Measurements from ENCODE around the gene CDK14. TPM values are rescaled to one million over a fixed set of nuclear protein-coding genes. Genes with fewer than 3 reads are reported as not detected.

CDK14 gene
- total RNA-seq, 1 experiment from 2014 or later: 57.9 TPM

DNA sequence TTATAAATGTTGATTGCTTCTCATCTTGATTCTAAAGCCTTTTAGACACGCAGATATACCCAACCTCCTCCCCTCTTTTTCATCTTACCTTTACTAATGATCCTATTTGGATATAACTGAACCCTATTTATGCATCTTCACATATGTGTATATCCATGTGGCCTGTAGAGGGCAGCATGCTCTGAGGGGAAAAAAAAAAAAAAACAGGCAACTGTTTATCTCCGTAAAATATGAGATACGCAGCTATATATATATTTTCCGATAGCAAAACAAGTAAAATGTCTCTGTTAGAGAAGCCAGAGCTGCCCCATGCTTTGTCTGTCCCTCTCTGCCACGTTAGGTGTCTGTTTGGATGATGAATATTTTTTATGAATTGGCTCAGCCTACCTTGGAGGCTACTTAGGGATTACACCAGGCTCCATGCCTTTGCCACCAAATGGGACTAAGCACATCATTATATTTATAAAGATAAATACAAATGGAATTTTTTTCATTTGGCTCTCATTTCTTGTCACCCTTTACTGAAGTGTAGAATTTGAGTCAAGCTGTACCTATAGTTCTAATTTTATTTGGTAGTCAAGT is 493.4 kb downstream of the CDK14 start:
- ATAC-seq (peak; percentile 47), DNase-seq (ENCODE audit: low spot score) (no peak)
- no peak for TF ChIP-seq FOXJ3 (CRISPR knock-in tag; IDR thresholded peaks at IDR 0.05; ENCODE audit: borderline replicate concordance)
- TF ChIP-seq ZNF396 (CRISPR knock-in tag; IDR thresholded peaks at IDR 0.05; ENCODE audit: borderline replicate concordance): no peak
- TF ChIP-seq, protein P1, sequence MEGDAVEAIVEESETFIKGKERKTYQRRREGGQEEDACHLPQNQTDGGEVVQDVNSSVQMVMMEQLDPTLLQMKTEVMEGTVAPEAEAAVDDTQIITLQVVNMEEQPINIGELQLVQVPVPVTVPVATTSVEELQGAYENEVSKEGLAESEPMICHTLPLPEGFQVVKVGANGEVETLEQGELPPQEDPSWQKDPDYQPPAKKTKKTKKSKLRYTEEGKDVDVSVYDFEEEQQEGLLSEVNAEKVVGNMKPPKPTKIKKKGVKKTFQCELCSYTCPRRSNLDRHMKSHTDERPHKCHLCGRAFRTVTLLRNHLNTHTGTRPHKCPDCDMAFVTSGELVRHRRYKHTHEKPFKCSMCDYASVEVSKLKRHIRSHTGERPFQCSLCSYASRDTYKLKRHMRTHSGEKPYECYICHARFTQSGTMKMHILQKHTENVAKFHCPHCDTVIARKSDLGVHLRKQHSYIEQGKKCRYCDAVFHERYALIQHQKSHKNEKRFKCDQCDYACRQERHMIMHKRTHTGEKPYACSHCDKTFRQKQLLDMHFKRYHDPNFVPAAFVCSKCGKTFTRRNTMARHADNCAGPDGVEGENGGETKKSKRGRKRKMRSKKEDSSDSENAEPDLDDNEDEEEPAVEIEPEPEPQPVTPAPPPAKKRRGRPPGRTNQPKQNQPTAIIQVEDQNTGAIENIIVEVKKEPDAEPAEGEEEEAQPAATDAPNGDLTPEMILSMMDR (IDR thresholded peaks at IDR 0.05): peak; percentile 51; the same call in 1 of the 2 replicates
- TF ChIP-seq, protein P2, sequence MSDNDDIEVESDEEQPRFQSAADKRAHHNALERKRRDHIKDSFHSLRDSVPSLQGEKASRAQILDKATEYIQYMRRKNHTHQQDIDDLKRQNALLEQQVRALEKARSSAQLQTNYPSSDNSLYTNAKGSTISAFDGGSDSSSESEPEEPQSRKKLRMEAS (CRISPR knock-in tag; IDR thresholded peaks at IDR 0.05): no peak
- TF ChIP-seq CBFB (CRISPR knock-in tag; IDR thresholded peaks at IDR 0.05; ENCODE audit: low read depth): no peak
- H3K9me3 Mint-ChIP-seq: no peaks in the 10 kb centered on the region
- H3K36me3 Mint-ChIP-seq: no peaks in the 10 kb centered on the region
- ChIA-PET POLR2A (no interaction called here), CTCF (interaction anchor here (0.6 to 1.5 kb wide), 8 partner anchors 8 to 746 kb away, joined by 3 to 5 read pairs (median 3); no protein-coding TSS in a partner anchor)
- peaks cover 13% of the 10 kb centered on the region for H3K4me1 Mint-ChIP-seq
- H3K27ac Mint-ChIP-seq: no peak overlapping the region
- H3K27me3 Mint-ChIP-seq (ENCODE audit: low read depth): no peaks in the 10 kb centered on the region
- no peak overlapping the region for H3K4me3 Mint-ChIP-seq

DNA sequence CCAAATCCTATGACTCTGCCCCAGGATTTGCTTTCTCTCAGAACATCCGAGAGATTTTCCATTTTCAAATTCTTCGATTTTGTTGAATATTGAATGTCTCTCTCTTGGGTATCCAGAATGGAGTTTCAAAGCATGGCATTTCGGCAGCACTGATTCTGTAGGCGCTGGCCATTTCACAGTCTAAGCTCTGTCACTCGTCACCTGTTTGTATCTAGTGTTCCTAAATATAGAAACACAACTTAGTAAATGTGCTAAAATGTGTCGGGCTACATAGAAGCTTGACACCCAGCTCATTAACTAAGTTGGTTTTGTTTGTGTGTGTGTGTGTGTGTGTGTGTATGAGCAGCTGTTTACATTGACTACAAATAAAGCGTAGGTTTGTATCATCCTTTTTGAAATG is 494.6 kb downstream of the CDK14 start:
- H3K27ac Mint-ChIP-seq: no peak overlapping the region
- no peaks in the 10 kb centered on the region for H3K9me3 Mint-ChIP-seq
- no peaks in the 10 kb centered on the region for H3K36me3 Mint-ChIP-seq
- CTCF ChIA-PET: interaction anchor here (0.8 to 1.5 kb wide), 4 partner anchors 9 to 190 kb away, joined by 3 to 5 read pairs (median 4); no protein-coding TSS in a partner anchor
- no peaks in the 10 kb centered on the region for H3K27me3 Mint-ChIP-seq (ENCODE audit: low read depth)
- DNase-seq (ENCODE audit: low spot score) (no peak), ATAC-seq (no peak)
- H3K4me3 Mint-ChIP-seq: no peak overlapping the region
- no peak for TF ChIP-seq FOXK1 (CRISPR knock-in tag; IDR thresholded peaks at IDR 0.05)
- TF ChIP-seq, protein P3, sequence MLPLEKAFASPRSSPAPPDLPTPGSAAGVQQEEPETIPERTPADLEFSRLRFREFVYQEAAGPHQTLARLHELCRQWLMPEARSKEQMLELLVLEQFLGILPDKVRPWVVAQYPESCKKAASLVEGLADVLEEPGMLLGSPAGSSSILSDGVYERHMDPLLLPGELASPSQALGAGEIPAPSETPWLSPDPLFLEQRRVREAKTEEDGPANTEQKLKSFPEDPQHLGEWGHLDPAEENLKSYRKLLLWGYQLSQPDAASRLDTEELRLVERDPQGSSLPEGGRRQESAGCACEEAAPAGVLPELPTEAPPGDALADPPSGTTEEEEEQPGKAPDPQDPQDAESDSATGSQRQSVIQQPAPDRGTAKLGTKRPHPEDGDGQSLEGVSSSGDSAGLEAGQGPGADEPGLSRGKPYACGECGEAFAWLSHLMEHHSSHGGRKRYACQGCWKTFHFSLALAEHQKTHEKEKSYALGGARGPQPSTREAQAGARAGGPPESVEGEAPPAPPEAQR (CRISPR knock-in tag; IDR thresholded peaks at IDR 0.05): no peak
- TF ChIP-seq NR3C1 (CRISPR knock-in tag; conservative IDR thresholded peaks at IDR 0.05; ENCODE audit: low read depth): no peak
- no peak for TF ChIP-seq FOXJ3 (CRISPR knock-in tag; IDR thresholded peaks at IDR 0.05; ENCODE audit: borderline replicate concordance)
- no peak for TF ChIP-seq ZNF317 (CRISPR knock-in tag; IDR thresholded peaks at IDR 0.05; ENCODE audit: borderline replicate concordance, low read depth)
- TF ChIP-seq SMAD3 (CRISPR knock-in tag; IDR thresholded peaks at IDR 0.05; ENCODE audit: borderline replicate concordance): no peak
- TF ChIP-seq ZNF263 (CRISPR knock-in tag; IDR thresholded peaks at IDR 0.05; ENCODE audit: low read depth): no peak
- TF ChIP-seq, protein P4, sequence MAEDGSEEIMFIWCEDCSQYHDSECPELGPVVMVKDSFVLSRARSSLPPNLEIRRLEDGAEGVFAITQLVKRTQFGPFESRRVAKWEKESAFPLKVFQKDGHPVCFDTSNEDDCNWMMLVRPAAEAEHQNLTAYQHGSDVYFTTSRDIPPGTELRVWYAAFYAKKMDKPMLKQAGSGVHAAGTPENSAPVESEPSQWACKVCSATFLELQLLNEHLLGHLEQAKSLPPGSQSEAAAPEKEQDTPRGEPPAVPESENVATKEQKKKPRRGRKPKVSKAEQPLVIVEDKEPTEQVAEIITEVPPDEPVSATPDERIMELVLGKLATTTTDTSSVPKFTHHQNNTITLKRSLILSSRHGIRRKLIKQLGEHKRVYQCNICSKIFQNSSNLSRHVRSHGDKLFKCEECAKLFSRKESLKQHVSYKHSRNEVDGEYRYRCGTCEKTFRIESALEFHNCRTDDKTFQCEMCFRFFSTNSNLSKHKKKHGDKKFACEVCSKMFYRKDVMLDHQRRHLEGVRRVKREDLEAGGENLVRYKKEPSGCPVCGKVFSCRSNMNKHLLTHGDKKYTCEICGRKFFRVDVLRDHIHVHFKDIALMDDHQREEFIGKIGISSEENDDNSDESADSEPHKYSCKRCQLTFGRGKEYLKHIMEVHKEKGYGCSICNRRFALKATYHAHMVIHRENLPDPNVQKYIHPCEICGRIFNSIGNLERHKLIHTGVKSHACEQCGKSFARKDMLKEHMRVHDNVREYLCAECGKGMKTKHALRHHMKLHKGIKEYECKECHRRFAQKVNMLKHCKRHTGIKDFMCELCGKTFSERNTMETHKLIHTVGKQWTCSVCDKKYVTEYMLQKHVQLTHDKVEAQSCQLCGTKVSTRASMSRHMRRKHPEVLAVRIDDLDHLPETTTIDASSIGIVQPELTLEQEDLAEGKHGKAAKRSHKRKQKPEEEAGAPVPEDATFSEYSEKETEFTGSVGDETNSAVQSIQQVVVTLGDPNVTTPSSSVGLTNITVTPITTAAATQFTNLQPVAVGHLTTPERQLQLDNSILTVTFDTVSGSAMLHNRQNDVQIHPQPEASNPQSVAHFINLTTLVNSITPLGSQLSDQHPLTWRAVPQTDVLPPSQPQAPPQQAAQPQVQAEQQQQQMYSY (CRISPR knock-in tag; IDR thresholded peaks at IDR 0.05): no peak
- TF ChIP-seq EMX1 (CRISPR knock-in tag; IDR thresholded peaks at IDR 0.05): no peak
- TF ChIP-seq JAZF1 (CRISPR knock-in tag; IDR thresholded peaks at IDR 0.05): no peak
- POLR2A ChIA-PET: no interaction called here
- peaks cover 8% of the 10 kb centered on the region for H3K4me1 Mint-ChIP-seq

DNA sequence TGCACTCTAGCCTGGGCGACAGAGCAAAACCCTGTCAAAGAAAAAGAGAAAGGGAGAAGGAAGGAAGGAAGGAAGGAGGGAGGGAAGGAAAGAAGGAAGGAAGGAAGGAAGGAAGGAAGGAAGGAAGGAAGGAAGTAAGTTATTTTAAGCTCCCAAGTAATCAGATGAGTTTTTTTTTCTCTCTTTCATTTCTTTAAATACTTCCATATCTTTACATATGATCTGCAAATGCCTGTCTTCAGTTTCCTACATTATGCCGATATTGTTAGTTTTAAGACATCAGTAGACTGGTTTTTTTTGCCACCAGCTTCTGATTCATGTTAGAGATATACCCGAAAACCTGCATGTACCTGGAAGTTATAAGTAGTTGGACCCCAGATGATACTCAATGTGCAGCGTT is 495.5 kb downstream of the CDK14 start:
- Mint-ChIP-seq H3K4me1 (peaks cover 3% of the 10 kb centered on the region; the same call in 1 of the 2 replicates), H3K27me3 (ENCODE audit: low read depth) (no peaks in the 10 kb centered on the region), H3K4me3 (no peak overlapping the region), H3K9me3 (no peaks in the 10 kb centered on the region), H3K27ac (no peak overlapping the region), H3K36me3 (no peaks in the 10 kb centered on the region)
- ATAC-seq: no peak
- no peak for DNase-seq (ENCODE audit: low spot score)
- ChIA-PET POLR2A (no interaction called here), CTCF (no interaction called here)
- TF ChIP-seq, protein P5, sequence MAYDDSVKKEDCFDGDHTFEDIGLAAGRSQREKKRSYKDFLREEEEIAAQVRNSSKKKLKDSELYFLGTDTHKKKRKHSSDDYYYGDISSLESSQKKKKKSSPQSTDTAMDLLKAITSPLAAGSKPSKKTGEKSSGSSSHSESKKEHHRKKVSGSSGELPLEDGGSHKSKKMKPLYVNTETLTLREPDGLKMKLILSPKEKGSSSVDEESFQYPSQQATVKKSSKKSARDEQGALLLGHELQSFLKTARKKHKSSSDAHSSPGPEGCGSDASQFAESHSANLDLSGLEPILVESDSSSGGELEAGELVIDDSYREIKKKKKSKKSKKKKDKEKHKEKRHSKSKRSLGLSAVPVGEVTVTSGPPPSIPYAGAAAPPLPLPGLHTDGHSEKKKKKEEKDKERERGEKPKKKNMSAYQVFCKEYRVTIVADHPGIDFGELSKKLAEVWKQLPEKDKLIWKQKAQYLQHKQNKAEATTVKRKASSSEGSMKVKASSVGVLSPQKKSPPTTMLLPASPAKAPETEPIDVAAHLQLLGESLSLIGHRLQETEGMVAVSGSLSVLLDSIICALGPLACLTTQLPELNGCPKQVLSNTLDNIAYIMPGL (CRISPR knock-in tag; IDR thresholded peaks at IDR 0.05): no peak
- no peak for TF ChIP-seq GRHL2 (CRISPR knock-in tag; IDR thresholded peaks at IDR 0.05; ENCODE audit: insufficient replicate concordance, severe bottlenecking)
- no peak for TF ChIP-seq PRRX2 (CRISPR knock-in tag; IDR thresholded peaks at IDR 0.05)
- TF ChIP-seq, protein P6, sequence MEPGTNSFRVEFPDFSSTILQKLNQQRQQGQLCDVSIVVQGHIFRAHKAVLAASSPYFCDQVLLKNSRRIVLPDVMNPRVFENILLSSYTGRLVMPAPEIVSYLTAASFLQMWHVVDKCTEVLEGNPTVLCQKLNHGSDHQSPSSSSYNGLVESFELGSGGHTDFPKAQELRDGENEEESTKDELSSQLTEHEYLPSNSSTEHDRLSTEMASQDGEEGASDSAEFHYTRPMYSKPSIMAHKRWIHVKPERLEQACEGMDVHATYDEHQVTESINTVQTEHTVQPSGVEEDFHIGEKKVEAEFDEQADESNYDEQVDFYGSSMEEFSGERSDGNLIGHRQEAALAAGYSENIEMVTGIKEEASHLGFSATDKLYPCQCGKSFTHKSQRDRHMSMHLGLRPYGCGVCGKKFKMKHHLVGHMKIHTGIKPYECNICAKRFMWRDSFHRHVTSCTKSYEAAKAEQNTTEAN (CRISPR knock-in tag; IDR thresholded peaks at IDR 0.05): no peak
- TF ChIP-seq ZNF671 (CRISPR knock-in tag; IDR thresholded peaks at IDR 0.05): no peak
- TF ChIP-seq FOXK1 (CRISPR knock-in tag; IDR thresholded peaks at IDR 0.05): no peak
